ENCODE data around the gene ARHGEF37.

ARHGEF37 gene

GRCh38 chr5:149603210-149603609 lies 21.9 kb downstream of the ARHGEF37 start:
- Histone ChIP-seq H3K9me3 (ENCODE audit: control insufficient read depth, low read length) (no peaks in the 10 kb centered on the region), H3K27ac (ENCODE audit: low read depth, low read length, severe bottlenecking) (no peak overlapping the region), H3K4me3 (ENCODE audit: extremely low read depth, insufficient read depth, low read length, poor library complexity, severe bottlenecking) (no peak overlapping the region), H3K36me3 (ENCODE audit: control insufficient read depth, insufficient read depth, low read length) (no peaks in the 10 kb centered on the region), H3K4me1 (ENCODE audit: control insufficient read depth, insufficient read depth, low read length, poor library complexity, severe bottlenecking) (no peaks in the 10 kb centered on the region)
- 94 to 100% methylated on average over 2 to 3 of the region's 4 CpGs for whole genome bisulfite sequencing, 2 experiments (ENCODE audit: insufficient coverage in 2 of 2)

- 82% methylated on average over 2 of the region's 2 CpGs; no CpG with 5 or more reads in 1 of the 2 experiments for WGBS, 2 experiments (ENCODE audit: insufficient coverage in 2 of 2)
- no peaks in the 10 kb centered on the region for H3K36me3 ChIP-seq (ENCODE audit: control insufficient read depth, insufficient read depth, low read length)
- no peak overlapping the region for H3K27ac ChIP-seq (ENCODE audit: low read depth, low read length, severe bottlenecking)
- no peaks in the 10 kb centered on the region for H3K4me1 ChIP-seq (ENCODE audit: control insufficient read depth, insufficient read depth, low read length, poor library complexity, severe bottlenecking)
- H3K9me3 ChIP-seq (ENCODE audit: control insufficient read depth, low read length): no peaks in the 10 kb centered on the region
- no peak overlapping the region for H3K4me3 ChIP-seq (ENCODE audit: extremely low read depth, insufficient read depth, low read length, poor library complexity, severe bottlenecking)
These were observed 22.6 kb downstream of the ARHGEF37 start for GRCh38 chr5:149603920-149604319.

GRCh38 chr5:149604321-149604720 lies 23.0 kb downstream of the ARHGEF37 start:
- H3K4me1 ChIP-seq (ENCODE audit: control insufficient read depth, insufficient read depth, low read length, poor library complexity, severe bottlenecking): no peaks in the 10 kb centered on the region
- no peak overlapping the region for H3K4me3 ChIP-seq (ENCODE audit: extremely low read depth, insufficient read depth, low read length, poor library complexity, severe bottlenecking)
- H3K27ac ChIP-seq (ENCODE audit: low read depth, low read length, severe bottlenecking): no peak overlapping the region
- H3K36me3 ChIP-seq (ENCODE audit: control insufficient read depth, insufficient read depth, low read length): no peaks in the 10 kb centered on the region
- 100% methylated on average over 1 of the region's 1 CpG; no CpG with 5 or more reads in 1 of the 2 experiments for WGBS, 2 experiments (ENCODE audit: insufficient coverage in 2 of 2)
- no peaks in the 10 kb centered on the region for H3K9me3 ChIP-seq (ENCODE audit: control insufficient read depth, low read length)

GRCh38 chr5:149605354-149605997 lies 24.2 kb downstream of the ARHGEF37 start:
- Histone ChIP-seq H3K36me3 (ENCODE audit: control insufficient read depth, insufficient read depth, low read length) (no peaks in the 10 kb centered on the region), H3K4me1 (ENCODE audit: control insufficient read depth, insufficient read depth, low read length, poor library complexity, severe bottlenecking) (no peaks in the 10 kb centered on the region), H3K27ac (ENCODE audit: low read depth, low read length, severe bottlenecking) (no peak overlapping the region), H3K9me3 (ENCODE audit: control insufficient read depth, low read length) (peaks cover 2% of the 10 kb centered on the region), H3K4me3 (ENCODE audit: extremely low read depth, insufficient read depth, low read length, poor library complexity, severe bottlenecking) (no peak overlapping the region)
- WGBS, 2 experiments (ENCODE audit: insufficient coverage in 2 of 2): 78 to 94% methylated on average over 4 to 5 of the region's 5 CpGs

- Histone ChIP-seq H3K27ac (ENCODE audit: low read depth, low read length, severe bottlenecking) (no peak overlapping the region), H3K4me3 (ENCODE audit: extremely low read depth, insufficient read depth, low read length, poor library complexity, severe bottlenecking) (no peak overlapping the region), H3K4me1 (ENCODE audit: control insufficient read depth, insufficient read depth, low read length, poor library complexity, severe bottlenecking) (no peaks in the 10 kb centered on the region), H3K36me3 (ENCODE audit: control insufficient read depth, insufficient read depth, low read length) (no peaks in the 10 kb centered on the region), H3K9me3 (ENCODE audit: control insufficient read depth, low read length) (peaks cover 5% of the 10 kb centered on the region)
- WGBS, 2 experiments (ENCODE audit: insufficient coverage in 2 of 2): 93 to 95% methylated on average over 9 to 11 of the region's 11 CpGs
These were observed 24.9 kb downstream of the ARHGEF37 start for GRCh38 chr5:149605998-149606724.

- Histone ChIP-seq H3K9me3 (ENCODE audit: control insufficient read depth, low read length) (peaks cover 5% of the 10 kb centered on the region), H3K4me1 (ENCODE audit: control insufficient read depth, insufficient read depth, low read length, poor library complexity, severe bottlenecking) (no peaks in the 10 kb centered on the region), H3K4me3 (ENCODE audit: extremely low read depth, insufficient read depth, low read length, poor library complexity, severe bottlenecking) (no peak overlapping the region), H3K27ac (ENCODE audit: low read depth, low read length, severe bottlenecking) (no peak overlapping the region), H3K36me3 (ENCODE audit: control insufficient read depth, insufficient read depth, low read length) (no peaks in the 10 kb centered on the region)
- WGBS, 2 experiments (ENCODE audit: insufficient coverage in 2 of 2): 86 to 100% methylated on average over 2 of the region's 4 CpGs
These were observed 27.7 kb downstream of the ARHGEF37 start for GRCh38 chr5:149608936-149609545.

- Histone ChIP-seq H3K4me3 (ENCODE audit: extremely low read depth, insufficient read depth, low read length, poor library complexity, severe bottlenecking) (no peak overlapping the region), H3K27ac (ENCODE audit: low read depth, low read length, severe bottlenecking) (no peak overlapping the region), H3K9me3 (ENCODE audit: control insufficient read depth, low read length) (peaks cover 5% of the 10 kb centered on the region), H3K4me1 (ENCODE audit: control insufficient read depth, insufficient read depth, low read length, poor library complexity, severe bottlenecking) (no peaks in the 10 kb centered on the region), H3K36me3 (ENCODE audit: control insufficient read depth, insufficient read depth, low read length) (no peaks in the 10 kb centered on the region)
- WGBS, 2 experiments (ENCODE audit: insufficient coverage in 2 of 2): 96 to 98% methylated on average over 9 to 11 of the region's 14 CpGs
These were observed 28.4 kb downstream of the ARHGEF37 start for GRCh38 chr5:149609640-149610219.

GRCh38 chr5:149610589-149611255 lies 29.4 kb downstream of the ARHGEF37 start:
- Histone ChIP-seq H3K27ac (ENCODE audit: low read depth, low read length, severe bottlenecking) (no peak overlapping the region), H3K4me3 (ENCODE audit: extremely low read depth, insufficient read depth, low read length, poor library complexity, severe bottlenecking) (no peak overlapping the region), H3K9me3 (ENCODE audit: control insufficient read depth, low read length) (peaks cover 5% of the 10 kb centered on the region), H3K4me1 (ENCODE audit: control insufficient read depth, insufficient read depth, low read length, poor library complexity, severe bottlenecking) (no peaks in the 10 kb centered on the region), H3K36me3 (ENCODE audit: control insufficient read depth, insufficient read depth, low read length) (no peaks in the 10 kb centered on the region)
- WGBS, 2 experiments (ENCODE audit: insufficient coverage in 2 of 2): 89 to 100% methylated on average over 3 of the region's 4 CpGs

- Histone ChIP-seq H3K36me3 (ENCODE audit: control insufficient read depth, insufficient read depth, low read length) (no peaks in the 10 kb centered on the region), H3K4me1 (ENCODE audit: control insufficient read depth, insufficient read depth, low read length, poor library complexity, severe bottlenecking) (no peaks in the 10 kb centered on the region), H3K27ac (ENCODE audit: low read depth, low read length, severe bottlenecking) (no peak overlapping the region), H3K9me3 (ENCODE audit: control insufficient read depth, low read length) (peaks cover 5% of the 10 kb centered on the region), H3K4me3 (ENCODE audit: extremely low read depth, insufficient read depth, low read length, poor library complexity, severe bottlenecking) (no peak overlapping the region)
- WGBS, 2 experiments (ENCODE audit: insufficient coverage in 2 of 2): 77 to 94% methylated on average over 3 to 5 of the region's 5 CpGs
These were observed 30.0 kb downstream of the ARHGEF37 start for GRCh38 chr5:149611326-149611725.
